A673 (cell line): ENCODE measurements around the gene CDH20. TPM values are rescaled to one million over a fixed set of nuclear protein-coding genes. Genes with fewer than 3 reads are reported as not detected.

ENCODE experiments used
- BruUV-seq: library from RNA; stranded (reverse); fragments of 400-500 nt; replicated peaks from 2 replicates; lab custom pipeline; 2021; lab: Mats Ljungman, UMichigan
- CTCF ChIA-PET: fragments of 300-600 bp; sonication (Branson Sonifier 250); formaldehyde crosslinking; loops from one replicate; lab custom pipeline; 2022; ENCODE audit warnings: antibody characterized with exemption; lab: Charles Lee
- POLR2A ChIA-PET: fragments of 300-600 bp; sonication (Branson Sonifier 250); formaldehyde crosslinking; loops from one replicate; lab custom pipeline; 2022; ENCODE audit warnings: antibody characterized with exemption; ENCODE audit not compliant: low non-redundant PET; lab: Charles Lee
- DNase-seq: peaks from one replicate; pipeline ENCODE4 v3.0.0-alpha.2; 2015; ENCODE audit warnings: low spot score
- H3K27ac ChIP-seq: fragments of 200-600 bp; sonication (generic); 2 replicates; pipeline ENCODE4 v1.5.1; 2016; ENCODE audit warnings: mixed run types, low read depth, mild to moderate bottlenecking, mixed read lengths, antibody characterized with exemption, low read length; ENCODE audit not compliant: poor library complexity, severe bottlenecking
- H3K27me3 ChIP-seq: fragments of 200-600 bp; sonication (generic); replicated peaks from 2 replicates; pipeline ENCODE4 v1.6.1; 2017; ENCODE audit warnings: mixed run types, low read depth, mild to moderate bottlenecking, mixed read lengths, antibody characterized with exemption, low read length; ENCODE audit not compliant: insufficient read depth, poor library complexity
- H3K36me3 ChIP-seq: fragments of 200-600 bp; sonication (generic); 2 replicates; pipeline ENCODE4 v1.6.1; 2016; ENCODE audit warnings: mixed run types, mild to moderate bottlenecking, mixed read lengths, antibody characterized with exemption, low read length; ENCODE audit not compliant: insufficient read depth, poor library complexity, severe bottlenecking
- H3K4me1 ChIP-seq: fragments of 200-600 bp; sonication (generic); 2 replicates; pipeline ENCODE4 v1.6.1; 2017; ENCODE audit warnings: mixed run types, mild to moderate bottlenecking, mixed read lengths, antibody characterized with exemption, low read length; ENCODE audit not compliant: insufficient read depth, poor library complexity, severe bottlenecking
- H3K4me3 ChIP-seq: fragments of 200-600 bp; sonication (generic); 2 replicates; pipeline ENCODE4 v1.5.1; 2016; ENCODE audit warnings: low read depth, mixed run types, mild to moderate bottlenecking, mixed read lengths, low read length; ENCODE audit not compliant: poor library complexity, severe bottlenecking
- H3K9me3 ChIP-seq: fragments of 200-600 bp; sonication (generic); 2 replicates; pipeline ENCODE4 v1.6.1; 2016; ENCODE audit warnings: mixed run types, low read depth, mild to moderate bottlenecking, mixed read lengths, antibody characterized with exemption, low read length; ENCODE audit not compliant: poor library complexity, severe bottlenecking
- EZH2 ChIP-seq: fragments of 200-600 bp; sonication (generic); IDR thresholded peaks from 2 replicates; pipeline ENCODE4 v1.6.1; 2017; ENCODE audit warnings: borderline replicate concordance, low read depth, mild to moderate bottlenecking, mixed read lengths, antibody characterized with exemption, low read length; ENCODE audit not compliant: poor library complexity, severe bottlenecking
- intact Hi-C: fragments of 100-400 bp; cut with micrococcal nuclease; formaldehyde crosslinking; loops from one replicate; pipeline ENCODE4 v1.10.0; 2022; ENCODE audit not compliant: unreplicated experiment
- total RNA-seq: library from RNA; stranded (reverse); gene quantifications from 2 replicates; pipeline ENCODE4 v1.2.3, GENCODE V29; 2021
- TF ChIP-seq, protein P1 (sequence below): fragments of 300-800, 200-600 bp; sonication (generic); conservative IDR thresholded peaks from 2 replicates; pipeline ENCODE4 v1.5.1; 2017; ENCODE audit warnings: low read depth, mild to moderate bottlenecking, antibody characterized with exemption, low read length, moderate library complexity, mixed read lengths

Gene CDH20
- total RNA-seq, 1 experiment from 2014 or later: 0.21 TPM

DNA sequence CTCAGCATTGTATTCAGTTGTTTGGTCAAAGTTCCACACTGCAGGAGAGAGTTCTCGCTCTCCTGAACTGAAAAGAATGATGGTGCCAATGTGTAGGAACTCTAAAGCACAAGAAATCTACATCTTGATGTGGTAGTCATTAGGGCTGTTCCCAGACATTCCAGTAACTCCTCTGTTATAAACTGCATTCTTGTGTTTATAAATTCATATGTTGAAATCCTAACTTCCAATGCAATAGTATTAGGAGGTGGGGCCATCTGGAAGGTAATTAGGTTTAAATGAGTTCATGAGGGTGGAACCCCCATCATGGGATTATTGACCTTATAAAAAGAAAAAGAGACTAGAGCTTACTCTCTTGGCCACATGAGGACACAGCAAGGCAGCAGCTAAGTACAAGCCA, 239.6 kb downstream of the CDH20 start:
- no peak for DNase-seq
- BruUV-seq: no TSS peak
- Histone ChIP-seq H3K4me3 (no peak overlapping the region), H3K4me1 (no peaks in the 10 kb centered on the region), H3K27me3 (no peaks in the 10 kb centered on the region), H3K36me3 (no peaks in the 10 kb centered on the region), H3K9me3 (no peaks in the 10 kb centered on the region), H3K27ac (no peak overlapping the region)
- POLR2A ChIA-PET: no interaction called here
- CTCF ChIA-PET: no interaction called here
- TF ChIP-seq, protein P1, sequence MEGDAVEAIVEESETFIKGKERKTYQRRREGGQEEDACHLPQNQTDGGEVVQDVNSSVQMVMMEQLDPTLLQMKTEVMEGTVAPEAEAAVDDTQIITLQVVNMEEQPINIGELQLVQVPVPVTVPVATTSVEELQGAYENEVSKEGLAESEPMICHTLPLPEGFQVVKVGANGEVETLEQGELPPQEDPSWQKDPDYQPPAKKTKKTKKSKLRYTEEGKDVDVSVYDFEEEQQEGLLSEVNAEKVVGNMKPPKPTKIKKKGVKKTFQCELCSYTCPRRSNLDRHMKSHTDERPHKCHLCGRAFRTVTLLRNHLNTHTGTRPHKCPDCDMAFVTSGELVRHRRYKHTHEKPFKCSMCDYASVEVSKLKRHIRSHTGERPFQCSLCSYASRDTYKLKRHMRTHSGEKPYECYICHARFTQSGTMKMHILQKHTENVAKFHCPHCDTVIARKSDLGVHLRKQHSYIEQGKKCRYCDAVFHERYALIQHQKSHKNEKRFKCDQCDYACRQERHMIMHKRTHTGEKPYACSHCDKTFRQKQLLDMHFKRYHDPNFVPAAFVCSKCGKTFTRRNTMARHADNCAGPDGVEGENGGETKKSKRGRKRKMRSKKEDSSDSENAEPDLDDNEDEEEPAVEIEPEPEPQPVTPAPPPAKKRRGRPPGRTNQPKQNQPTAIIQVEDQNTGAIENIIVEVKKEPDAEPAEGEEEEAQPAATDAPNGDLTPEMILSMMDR: no peak
- no peak for TF ChIP-seq EZH2
- intact Hi-C loops: no loop called here

DNA sequence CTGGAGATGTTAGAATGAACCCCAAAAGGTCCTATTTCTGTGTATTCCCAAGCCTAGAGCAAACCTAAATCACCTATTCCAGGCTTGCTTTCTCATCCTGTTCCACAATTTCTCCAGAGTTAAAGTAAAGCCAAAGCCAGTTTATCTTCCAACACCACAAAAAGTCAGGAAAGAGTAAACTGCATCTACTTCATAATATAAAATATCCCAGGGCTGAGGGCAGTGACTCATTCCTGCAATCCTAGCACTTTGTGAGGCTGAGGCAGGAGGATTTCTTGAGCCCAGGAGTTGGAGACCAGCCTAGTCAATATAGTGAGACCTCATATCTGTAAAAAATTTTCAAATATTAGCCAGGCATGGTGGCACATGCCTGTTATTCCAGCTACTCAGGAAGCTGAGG, 241.4 kb downstream of the CDH20 start:
- Histone ChIP-seq H3K27ac (no peak overlapping the region), H3K36me3 (no peaks in the 10 kb centered on the region), H3K4me1 (no peaks in the 10 kb centered on the region), H3K9me3 (no peaks in the 10 kb centered on the region), H3K4me3 (no peak overlapping the region), H3K27me3 (no peaks in the 10 kb centered on the region)
- CTCF ChIA-PET: no interaction called here
- TF ChIP-seq, protein P1: no peak
- TF ChIP-seq EZH2: no peak
- intact Hi-C loops: no loop called here
- no TSS peak for BruUV-seq
- DNase-seq: no peak
- POLR2A ChIA-PET: no interaction called here

DNA sequence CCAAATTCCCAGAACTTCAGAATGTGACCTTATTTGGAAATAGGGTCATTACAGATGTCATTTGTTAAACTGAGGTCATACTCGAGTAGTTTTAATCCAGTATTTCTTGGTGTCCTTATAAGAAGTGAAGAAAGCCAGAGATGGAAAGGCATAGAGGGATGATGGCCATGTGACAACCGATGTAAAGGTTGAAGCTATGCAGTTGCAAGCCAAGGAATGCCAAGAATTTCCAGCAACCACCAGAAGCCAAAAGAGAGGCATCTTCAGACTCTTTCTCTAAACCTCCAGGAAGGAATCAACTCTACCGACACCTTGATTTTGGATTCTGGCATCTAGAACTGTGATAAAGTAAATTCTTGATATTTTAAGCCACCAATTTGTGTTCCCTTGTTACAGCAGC, 242.2 kb downstream of the CDH20 start:
- no TSS peak for BruUV-seq
- Histone ChIP-seq H3K27ac (peak overlapping the region; percentile 3), H3K4me3 (no peak overlapping the region), H3K4me1 (no peaks in the 10 kb centered on the region), H3K36me3 (no peaks in the 10 kb centered on the region), H3K27me3 (no peaks in the 10 kb centered on the region), H3K9me3 (no peaks in the 10 kb centered on the region)
- no peak for TF ChIP-seq EZH2
- TF ChIP-seq, protein P1: no peak
- intact Hi-C loops: no loop called here
- CTCF ChIA-PET: no interaction called here
- POLR2A ChIA-PET: no interaction called here
- no peak for DNase-seq
